ENCODE measurements around the gene PTGFRN. TPM values are rescaled to one million over a fixed set of nuclear protein-coding genes. Genes with fewer than 3 reads are reported as not detected.
"Not testable (repeated sequence)": the region's sequence is repeated elsewhere in the genome, so short reads cannot be mapped to it uniquely, and the experiment has no call there.

Gene PTGFRN
- total and polyA plus RNA-seq, 5 donors = 100 to 247 (median 157) TPM

GRCh38 chr1:116980309-116980708 is 70.6 kb downstream of the PTGFRN start:
- DNase-seq; H3K4me3 ChIP-seq (ENCODE audit: low read length); H3K27ac ChIP-seq (ENCODE audit: low read length); intact Hi-C loops (cut with DNase I); H3K9me3 ChIP-seq (ENCODE audit: control insufficient read depth, low read length); H3K27me3 ChIP-seq (ENCODE audit: control insufficient read depth, insufficient read depth); ATAC-seq; H3K4me1 ChIP-seq (ENCODE audit: control insufficient read depth, insufficient read depth, low read length): not testable (repeated sequence)
- 95% methylated on average over 1 of the region's 1 CpG for WGBS

- no peak for ATAC-seq
- no peak overlapping the region for H3K27ac ChIP-seq (ENCODE audit: low read length)
- 93% methylated on average over 2 of the region's 2 CpGs for WGBS
- H3K9me3 ChIP-seq (ENCODE audit: control insufficient read depth, low read length) = no peaks in the 10 kb centered on the region
- intact Hi-C loops (cut with DNase I) = no loop called here
- no peaks in the 10 kb centered on the region for H3K27me3 ChIP-seq (ENCODE audit: control insufficient read depth, insufficient read depth)
- peaks cover 7% of the 10 kb centered on the region for H3K4me1 ChIP-seq (ENCODE audit: control insufficient read depth, insufficient read depth, low read length)
- DNase-seq = no peak
- no peak overlapping the region for H3K4me3 ChIP-seq (ENCODE audit: low read length)
These were observed 71.9 kb downstream of the PTGFRN start for GRCh38 chr1:116981521-116982037.

DNA sequence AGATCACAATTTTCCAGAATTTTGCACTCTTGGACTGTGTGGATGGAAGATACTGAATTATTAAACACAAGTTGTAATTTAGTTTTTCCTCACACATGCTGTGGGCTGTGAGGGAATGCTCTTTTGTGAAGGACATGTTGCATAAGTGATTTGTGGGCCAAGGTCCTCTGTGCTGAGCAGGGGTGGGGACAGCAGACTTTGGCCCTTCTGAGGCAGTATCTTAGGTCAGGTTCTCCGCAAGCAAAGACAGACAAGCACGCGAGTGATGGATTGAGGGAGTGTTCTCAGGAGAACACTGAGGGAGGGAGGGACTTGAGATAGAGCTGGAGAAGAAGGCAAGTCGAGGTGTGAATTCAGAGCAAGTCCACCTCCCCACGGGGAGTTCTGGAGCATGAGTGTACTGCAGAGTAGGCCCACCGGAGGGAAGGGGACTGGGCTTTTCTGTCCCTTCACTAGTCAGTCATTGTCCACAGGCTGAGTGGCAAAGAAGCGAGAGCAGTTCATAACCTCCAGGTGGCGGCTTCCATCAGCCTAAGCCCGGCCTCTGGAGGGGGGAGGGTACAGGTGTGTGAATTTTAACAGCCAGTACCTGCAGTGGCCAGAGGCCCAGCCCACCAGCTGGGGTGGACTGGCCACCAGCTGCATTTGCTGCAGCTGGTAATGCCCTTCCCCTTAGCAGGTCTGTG is 72.7 kb downstream of the PTGFRN start:
- Histone ChIP-seq H3K9me3 (ENCODE audit: control insufficient read depth, low read length) (no peaks in the 10 kb centered on the region), H3K27me3 (ENCODE audit: control insufficient read depth, insufficient read depth) (no peaks in the 10 kb centered on the region), H3K4me1 (ENCODE audit: control insufficient read depth, insufficient read depth, low read length) (peaks cover 7% of the 10 kb centered on the region), H3K4me3 (ENCODE audit: low read length) (no peak overlapping the region), H3K27ac (ENCODE audit: low read length) (peak overlapping the region; percentile 66)
- DNase-seq = no peak
- intact Hi-C loops (cut with DNase I) = no loop called here
- WGBS = 70% methylated on average over 9 of the region's 9 CpGs
- peak; percentile 25 to 69 for ATAC-seq

GRCh38 chr1:116983112-116983511 is 73.4 kb downstream of the PTGFRN start:
- peak in 1 of 3 donors; percentile 61 for DNase-seq
- intact Hi-C loops (cut with DNase I) = no loop called here
- peak; percentile 56 to 61 for ATAC-seq
- H3K4me3 ChIP-seq (ENCODE audit: low read length) = no peak overlapping the region
- peaks cover 9% of the 10 kb centered on the region for H3K4me1 ChIP-seq (ENCODE audit: control insufficient read depth, insufficient read depth, low read length)
- no peaks in the 10 kb centered on the region for H3K9me3 ChIP-seq (ENCODE audit: control insufficient read depth, low read length)
- H3K27me3 ChIP-seq (ENCODE audit: control insufficient read depth, insufficient read depth) = no peaks in the 10 kb centered on the region
- WGBS = 34% methylated on average over 5 of the region's 5 CpGs
- H3K27ac ChIP-seq (ENCODE audit: low read length) = peak overlapping the region; percentile 54

DNA sequence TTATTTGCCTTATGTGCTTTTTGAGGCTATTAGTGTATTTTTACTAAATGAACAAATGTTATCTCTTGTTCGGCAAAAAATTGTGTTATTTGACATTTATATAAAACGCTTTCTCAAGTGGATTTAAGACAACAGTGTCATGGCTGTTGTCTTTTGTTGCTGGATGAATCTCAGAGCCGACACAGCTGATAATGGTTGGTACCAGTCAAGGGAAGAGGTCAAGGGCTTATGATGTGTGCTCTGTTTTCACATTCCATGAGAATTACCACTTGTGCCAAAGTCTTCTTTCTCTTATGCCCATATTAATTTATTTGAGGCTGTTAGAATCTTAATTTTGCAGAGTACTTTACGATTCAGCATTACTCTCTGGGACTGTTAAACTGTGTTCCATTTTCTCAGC is 74.0 kb downstream of the PTGFRN start:
- Histone ChIP-seq H3K27ac (ENCODE audit: low read length) (no peak overlapping the region), H3K27me3 (ENCODE audit: control insufficient read depth, insufficient read depth) (no peaks in the 10 kb centered on the region), H3K9me3 (ENCODE audit: control insufficient read depth, low read length) (no peaks in the 10 kb centered on the region), H3K4me1 (ENCODE audit: control insufficient read depth, insufficient read depth, low read length) (peaks cover 10% of the 10 kb centered on the region), H3K4me3 (ENCODE audit: low read length) (no peak overlapping the region)
- intact Hi-C loops (cut with DNase I) = no loop called here
- peak; percentile 35 to 52 for ATAC-seq
- WGBS = 36% methylated on average over 4 of the region's 4 CpGs
- no peak for DNase-seq

DNA sequence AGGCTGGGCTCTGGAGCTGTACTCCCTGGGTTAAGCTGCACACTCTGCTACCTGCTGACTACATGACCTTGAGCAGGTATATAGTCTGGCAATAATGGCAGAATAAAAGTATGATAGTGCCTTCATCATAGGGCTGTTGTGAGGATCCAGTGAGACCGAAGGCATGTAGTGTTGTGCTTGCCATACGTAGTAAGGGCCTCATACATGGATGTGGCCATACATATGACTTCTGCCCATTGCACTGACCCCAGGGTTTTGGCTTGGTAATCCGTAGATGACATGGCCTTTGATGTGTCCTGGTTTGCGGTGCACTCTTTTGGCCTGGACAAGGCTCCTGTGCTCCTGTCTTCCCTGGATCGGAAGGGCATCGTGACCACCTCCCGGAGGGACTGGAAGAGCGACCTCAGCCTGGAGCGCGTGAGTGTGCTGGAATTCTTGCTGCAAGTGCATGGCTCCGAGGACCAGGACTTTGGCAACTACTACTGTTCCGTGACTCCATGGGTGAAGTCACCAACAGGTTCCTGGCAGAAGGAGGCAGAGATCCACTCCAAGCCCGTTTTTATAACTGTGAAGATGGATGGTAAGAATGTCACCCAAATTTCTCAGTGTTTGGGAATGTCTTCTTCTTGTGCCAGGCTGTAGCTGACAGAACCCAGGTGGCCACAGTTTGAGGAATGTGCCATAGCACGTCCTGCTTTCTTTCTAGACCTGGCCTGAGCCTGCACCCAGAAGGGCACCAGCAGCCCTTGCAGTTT is 74.9 kb downstream of the PTGFRN start:
- H3K27me3 ChIP-seq (ENCODE audit: control insufficient read depth, insufficient read depth) = no peaks in the 10 kb centered on the region
- ATAC-seq (peak; percentile 23 to 49), DNase-seq (no peak)
- no peak overlapping the region for H3K4me3 ChIP-seq (ENCODE audit: low read length)
- intact Hi-C loops (cut with DNase I) = loop anchor here in 1 of 4 donors (5.0 kb wide), 1 partner anchor 32 kb away; no protein-coding TSS in a partner anchor
- H3K4me1 ChIP-seq (ENCODE audit: control insufficient read depth, insufficient read depth, low read length) = peaks cover 12% of the 10 kb centered on the region
- no peaks in the 10 kb centered on the region for H3K9me3 ChIP-seq (ENCODE audit: control insufficient read depth, low read length)
- WGBS = 71% methylated on average over 14 of the region's 14 CpGs
- peak overlapping the region; percentile 54 for H3K27ac ChIP-seq (ENCODE audit: low read length)

DNA sequence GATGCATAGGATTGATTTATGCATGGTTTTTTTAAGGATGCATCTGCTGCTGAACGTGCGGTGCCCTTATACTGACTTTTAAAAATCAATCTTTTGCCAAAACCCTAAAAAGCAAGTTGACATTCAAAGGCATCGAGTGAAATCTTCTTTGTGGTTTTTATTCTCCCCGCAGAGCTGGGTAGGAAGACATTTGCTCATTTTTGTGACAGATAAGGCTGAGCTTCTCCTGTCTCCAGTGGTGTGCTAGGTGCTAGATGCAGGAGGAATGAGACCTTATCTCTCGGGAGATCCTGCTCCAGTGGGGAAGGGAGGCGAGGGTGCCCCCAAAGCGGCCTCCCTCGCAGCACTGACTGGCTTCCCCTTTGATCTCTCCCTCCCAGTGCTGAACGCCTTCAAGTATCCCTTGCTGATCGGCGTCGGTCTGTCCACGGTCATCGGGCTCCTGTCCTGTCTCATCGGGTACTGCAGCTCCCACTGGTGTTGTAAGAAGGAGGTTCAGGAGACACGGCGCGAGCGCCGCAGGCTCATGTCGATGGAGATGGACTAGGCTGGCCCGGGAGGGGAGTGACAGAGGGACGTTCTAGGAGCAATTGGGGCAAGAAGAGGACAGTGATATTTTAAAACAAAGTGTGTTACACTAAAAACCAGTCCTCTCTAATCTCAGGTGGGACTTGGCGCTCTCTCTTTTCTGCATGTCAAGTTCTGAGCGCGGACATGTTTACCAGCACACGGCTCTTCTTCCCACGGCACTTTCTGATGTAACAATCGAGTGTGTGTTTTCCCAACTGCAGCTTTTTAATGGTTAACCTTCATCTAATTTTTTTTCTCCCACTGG is 76.9 kb downstream of the PTGFRN start:
- 80% methylated on average over 29 of the region's 29 CpGs for WGBS
- Histone ChIP-seq H3K27me3 (ENCODE audit: control insufficient read depth, insufficient read depth) (no peaks in the 10 kb centered on the region), H3K27ac (ENCODE audit: low read length) (no peak overlapping the region), H3K9me3 (ENCODE audit: control insufficient read depth, low read length) (no peaks in the 10 kb centered on the region), H3K4me3 (ENCODE audit: low read length) (no peak overlapping the region), H3K4me1 (ENCODE audit: control insufficient read depth, insufficient read depth, low read length) (peaks cover 12% of the 10 kb centered on the region)
- no peak for ATAC-seq
- no peak for DNase-seq
- intact Hi-C loops (cut with DNase I) = loop anchor here in 1 of 4 donors (5.0 kb wide), 1 partner anchor 34 kb away; no protein-coding TSS in a partner anchor

DNA sequence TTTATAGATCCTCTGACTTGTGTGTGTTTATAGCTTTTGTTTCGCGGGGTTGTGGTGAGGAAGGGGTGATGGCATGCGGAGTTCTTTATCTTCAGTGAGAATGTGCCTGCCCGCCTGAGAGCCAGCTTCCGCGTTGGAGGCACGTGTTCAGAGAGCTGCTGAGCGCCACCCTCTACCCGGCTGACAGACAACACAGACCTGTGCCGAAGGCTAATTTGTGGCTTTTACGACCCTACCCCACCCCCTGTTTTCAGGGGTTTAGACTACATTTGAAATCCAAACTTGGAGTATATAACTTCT is 77.5 kb downstream of the PTGFRN start:
- intact Hi-C loops (cut with DNase I) = loop anchor here in 1 of 4 donors (5.0 kb wide), 1 partner anchor 35 kb away; no protein-coding TSS in a partner anchor
- no peak overlapping the region for H3K4me3 ChIP-seq (ENCODE audit: low read length)
- no peaks in the 10 kb centered on the region for H3K27me3 ChIP-seq (ENCODE audit: control insufficient read depth, insufficient read depth)
- H3K9me3 ChIP-seq (ENCODE audit: control insufficient read depth, low read length) = no peaks in the 10 kb centered on the region
- DNase-seq (peak in 1 of 3 donors; percentile 60), ATAC-seq (no peak)
- H3K27ac ChIP-seq (ENCODE audit: low read length) = no peak overlapping the region
- 64% methylated on average over 11 of the region's 11 CpGs for WGBS
- H3K4me1 ChIP-seq (ENCODE audit: control insufficient read depth, insufficient read depth, low read length) = peaks cover 12% of the 10 kb centered on the region

GRCh38 chr1:116988248-116988647 is 78.5 kb downstream of the PTGFRN start:
- Histone ChIP-seq H3K9me3 (ENCODE audit: control insufficient read depth, low read length) (no peaks in the 10 kb centered on the region), H3K4me1 (ENCODE audit: control insufficient read depth, insufficient read depth, low read length) (peaks cover 10% of the 10 kb centered on the region), H3K4me3 (ENCODE audit: low read length) (no peak overlapping the region), H3K27me3 (ENCODE audit: control insufficient read depth, insufficient read depth) (no peaks in the 10 kb centered on the region), H3K27ac (ENCODE audit: low read length) (peak overlapping the region; percentile 66)
- WGBS = 66% methylated on average over 7 of the region's 7 CpGs
- intact Hi-C loops (cut with DNase I) = loop anchor here in 1 of 4 donors (5.0 kb wide), 1 partner anchor 36 kb away; no protein-coding TSS in a partner anchor
- ATAC-seq (peak in 1 of 2 donors; percentile 37), DNase-seq (peak; percentile 55 to 73 (median 63))

DNA sequence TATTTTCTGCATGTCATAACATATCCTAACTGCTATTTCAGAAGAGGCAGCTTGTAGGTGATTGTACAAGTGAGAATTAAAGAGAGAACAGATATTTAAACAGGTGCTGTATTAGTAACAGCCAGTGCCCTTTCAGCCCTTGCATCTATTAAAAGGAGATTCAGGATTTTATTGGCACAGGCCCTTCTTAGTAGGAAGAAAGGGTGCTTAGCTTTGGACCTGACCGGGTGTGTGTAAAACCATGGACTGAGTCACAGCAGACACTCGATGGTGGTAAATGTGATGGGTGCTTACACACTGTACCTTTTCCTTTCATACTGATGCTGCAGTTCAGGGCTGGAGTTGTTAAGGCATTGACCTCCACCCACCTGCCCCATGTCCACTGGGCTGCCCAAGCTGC is 79.2 kb downstream of the PTGFRN start:
- Histone ChIP-seq H3K9me3 (ENCODE audit: control insufficient read depth, low read length) (no peaks in the 10 kb centered on the region), H3K4me1 (ENCODE audit: control insufficient read depth, insufficient read depth, low read length) (peaks cover 10% of the 10 kb centered on the region), H3K4me3 (ENCODE audit: low read length) (no peak overlapping the region), H3K27me3 (ENCODE audit: control insufficient read depth, insufficient read depth) (no peaks in the 10 kb centered on the region), H3K27ac (ENCODE audit: low read length) (peak overlapping the region; percentile 66)
- intact Hi-C loops (cut with DNase I) = loop anchor here in 1 of 4 donors (5.0 kb wide), 1 partner anchor 37 kb away; no protein-coding TSS in a partner anchor
- ATAC-seq (no peak), DNase-seq (no peak)
- 83% methylated on average over 2 of the region's 2 CpGs for WGBS
